IMR-90 (cell line): ENCODE measurements around the gene CANX.
"Not testable (repeated sequence)": the region's sequence is repeated elsewhere in the genome, so short reads cannot be mapped to it uniquely, and the experiment has no call there.

Experiments used
- CHD1 ChIP-seq: IDR thresholded peaks from 2 replicates; pipeline ENCODE4 v1.6.1; 2012; ENCODE audit warnings: low read depth, low read length, improper control_type of control experiment
- CTCF ChIP-seq: conservative IDR thresholded peaks from 2 replicates; pipeline ENCODE4 v1.5.1; 2012; ENCODE audit warnings: mild to moderate bottlenecking, low read depth, low read length, improper control_type of control experiment
- MAZ ChIP-seq: IDR thresholded peaks from 2 replicates; pipeline ENCODE4 v1.6.1; 2012; ENCODE audit warnings: low read depth, mild to moderate bottlenecking, low read length, improper control_type of control experiment, moderate library complexity, borderline replicate concordance
- POLR2A ChIP-seq: IDR thresholded peaks from 2 replicates; pipeline ENCODE4 v1.6.1; 2012; ENCODE audit warnings: mild to moderate bottlenecking, low read depth, low read length
- USF2 ChIP-seq: fragments of 150-350 bp; IDR thresholded peaks from 2 replicates; pipeline ENCODE4 v1.6.1; 2017; ENCODE audit warnings: mild to moderate bottlenecking, antibody characterized with exemption, low read length, low read depth

- not testable (repeated sequence) for TF ChIP-seq CHD1, CTCF, POLR2A, MAZ, USF2
Measured at GRCh38 chr5:179653135-179653534, 45.6 kb upstream of the CANX start.
